Neural cell (in vitro differentiated cells): Measurements from ENCODE around the gene CHD2. TPM values are rescaled to one million over a fixed set of nuclear protein-coding genes. Genes with fewer than 3 reads are reported as not detected.

Experiments
- H2AFZ ChIP-seq: fragments of 200-600, 300-800 bp; sonication (generic), shearing (Covaris generic); 2 replicates; pipeline ENCODE4 v1.6.0; 2014; ENCODE audit warnings: low read depth, mild to moderate bottlenecking, antibody characterized with exemption, low read length, moderate library complexity
- H3F3A ChIP-seq: fragments of 200-600 bp; shearing (Covaris generic); 2 replicates; pipeline ENCODE4 v1.6.1; 2016; ENCODE audit warnings: mild to moderate bottlenecking, moderate library complexity, mixed read lengths, antibody characterized with exemption, low read length; ENCODE audit not compliant: insufficient read depth, poor library complexity, severe bottlenecking
- H3K27ac ChIP-seq: fragments of 200-600, 300-800 bp; sonication (generic), shearing (Covaris generic); 2 replicates; pipeline ENCODE4 v1.5.1; 2014; ENCODE audit warnings: mild to moderate bottlenecking, low read length, moderate library complexity
- H3K27me3 ChIP-seq: fragments of 300-800, 200-600 bp; sonication (generic), shearing (Covaris generic); 2 replicates; pipeline ENCODE4 v1.6.0; 2014; ENCODE audit warnings: mild to moderate bottlenecking, low read depth, low read length, moderate library complexity; ENCODE audit not compliant: insufficient read depth
- H3K36me3 ChIP-seq: fragments of 300-800, 200-600 bp; sonication (generic), shearing (Covaris generic); 2 replicates; pipeline ENCODE4 v1.5.1; 2014; ENCODE audit warnings: mild to moderate bottlenecking, antibody characterized with exemption, low read length, moderate library complexity; ENCODE audit not compliant: insufficient read depth
- H3K4me2 ChIP-seq: fragments of 300-800, 200-600 bp; sonication (generic), shearing (Covaris generic); 2 replicates; pipeline ENCODE4 v1.6.0; 2014; ENCODE audit warnings: mild to moderate bottlenecking, low read length
- H3K4me3 ChIP-seq: fragments of 300-800, 200-600 bp; sonication (generic), shearing (Covaris generic); 2 replicates; pipeline ENCODE4 v1.5.1; 2014; ENCODE audit warnings: mild to moderate bottlenecking, low read length, moderate library complexity
- H3K79me2 ChIP-seq: fragments of 200-600 bp; shearing (Covaris generic); replicated peaks from 2 replicates; pipeline ENCODE4 v1.6.0; 2014; ENCODE audit warnings: mild to moderate bottlenecking, low read length, moderate library complexity; ENCODE audit not compliant: insufficient read depth
- H3K9ac ChIP-seq: fragments of 300-800, 200-600 bp; sonication (generic), shearing (Covaris generic); 2 replicates; pipeline ENCODE4 v1.6.1; 2016; ENCODE audit warnings: mild to moderate bottlenecking, low read length, mixed read lengths
- H3K9me2 ChIP-seq: fragments of 200-600 bp; shearing (Covaris generic); 2 replicates; pipeline ENCODE4 v1.6.1; 2016; ENCODE audit warnings: mild to moderate bottlenecking, low read length, mixed read lengths; ENCODE audit not compliant: insufficient read depth
- H3K9me3 ChIP-seq: fragments of 200-600, 300-800 bp; sonication (generic), shearing (Covaris generic); 2 replicates; pipeline ENCODE4 v1.6.1; 2016; ENCODE audit warnings: mild to moderate bottlenecking, mixed run types, low read length, moderate library complexity, mixed read lengths
- H4K20me1 ChIP-seq: fragments of 200-600 bp; shearing (Covaris generic); 2 replicates; pipeline ENCODE4 v1.6.1; 2016; ENCODE audit warnings: mild to moderate bottlenecking, mixed run types; ENCODE audit not compliant: insufficient read depth
- CTCF ChIP-seq: fragments of 450-650 bp; IDR thresholded peaks from 2 replicates; pipeline ENCODE4 v1.5.1; 2014; ENCODE audit warnings: antibody characterized with exemption, mild to moderate bottlenecking, moderate library complexity; ENCODE audit not compliant: poor library complexity, severe bottlenecking
- EP300 ChIP-seq: fragments of 450-650 bp; conservative IDR thresholded peaks from 2 replicates; pipeline ENCODE4 v1.6.1; 2014; ENCODE audit warnings: antibody characterized with exemption, mild to moderate bottlenecking, moderate library complexity; ENCODE audit not compliant: poor library complexity, severe bottlenecking
- EZH2 ChIP-seq: fragments of 200-600, 300-800 bp; shearing (Covaris generic), sonication (generic); IDR thresholded peaks from 2 replicates; pipeline ENCODE4 v1.6.1; 2014; ENCODE audit warnings: antibody characterized with exemption, low read length, borderline replicate concordance, mild to moderate bottlenecking; ENCODE audit not compliant: insufficient read depth, poor library complexity, severe bottlenecking
- MXI1 ChIP-seq: fragments of 450-650 bp; conservative IDR thresholded peaks from 2 replicates; pipeline ENCODE4 v1.6.1; 2014; ENCODE audit warnings: antibody characterized with exemption, mild to moderate bottlenecking; ENCODE audit not compliant: poor library complexity, severe bottlenecking
- POLR2AphosphoS5 ChIP-seq: IDR thresholded peaks from 2 replicates; pipeline ENCODE4 v1.6.1; 2012
- RAD21 ChIP-seq: fragments of 450-650 bp; conservative IDR thresholded peaks from 2 replicates; pipeline ENCODE4 v1.6.1; 2014; ENCODE audit warnings: antibody characterized with exemption, mild to moderate bottlenecking, moderate library complexity
- REST ChIP-seq: IDR thresholded peaks from 2 replicates; pipeline ENCODE4 v1.6.1; 2012; ENCODE audit warnings: borderline replicate concordance
- SMC3 ChIP-seq: fragments of 450-650 bp; conservative IDR thresholded peaks from 2 replicates; pipeline ENCODE4 v1.6.1; 2014; ENCODE audit warnings: antibody characterized with exemption, mild to moderate bottlenecking, moderate library complexity; ENCODE audit not compliant: poor library complexity
- TAF1 ChIP-seq: IDR thresholded peaks from 2 replicates; pipeline ENCODE4 v1.6.1; 2012; ENCODE audit warnings: low read depth
- polyA plus RNA-seq: library from polyadenylated mRNA; depleted of rRNA; stranded (reverse); fragments of >200 nt; gene quantifications from 2 replicates; pipeline ENCODE4 v1.2.3, GENCODE V29; 2014

CHD2 gene
- polyA plus RNA-seq, 1 donor from 2014 or later = 113 TPM

GRCh38 chr15:92881802-92882696 lies 18.1 kb upstream of the CHD2 start:
- H3K9me3 ChIP-seq = no peaks in the 10 kb centered on the region
- H4K20me1 ChIP-seq = peaks cover 2% of the 10 kb centered on the region
- H3K27ac ChIP-seq = peak overlapping the region; percentile 98
- H3K27me3 ChIP-seq = no peaks in the 10 kb centered on the region
- H3K36me3 ChIP-seq = peaks cover 7% of the 10 kb centered on the region
- H3K4me2 ChIP-seq = peak overlapping the region; percentile 92
- peak overlapping the region; percentile 81 for H3K9ac ChIP-seq
- H3K9me2 ChIP-seq = no peaks in the 10 kb centered on the region
- H3F3A ChIP-seq = no peaks in the 10 kb centered on the region
- peak overlapping the region; percentile 64 for H3K4me3 ChIP-seq
- peak overlapping the region; percentile 23 for H2AFZ ChIP-seq
- TF ChIP-seq MXI1 (no peak), CTCF (no peak), RAD21 (peak; percentile 63), REST (peak; percentile 92), EZH2 (no peak), SMC3 (peak; percentile 74), TAF1 (peak; percentile 98), EP300 (peak; percentile 63), POLR2AphosphoS5 (peak; percentile 100)
- peaks cover 54% of the 10 kb centered on the region for H3K79me2 ChIP-seq

GRCh38 chr15:92882697-92883162 lies 17.4 kb upstream of the CHD2 start:
- TF ChIP-seq TAF1 = peak; percentile 97
- TF ChIP-seq SMC3 = no peak
- TF ChIP-seq POLR2AphosphoS5 = peak; percentile 99
- TF ChIP-seq CTCF = no peak
- TF ChIP-seq MXI1 = no peak
- no peak for TF ChIP-seq REST
- peak; percentile 2 for TF ChIP-seq EP300
- TF ChIP-seq EZH2 = no peak
- TF ChIP-seq RAD21 = no peak
- H3K27me3 ChIP-seq = no peaks in the 10 kb centered on the region
- peak overlapping the region; percentile 96 for H3K27ac ChIP-seq
- peak overlapping the region; percentile 71 for H3K4me3 ChIP-seq
- H2AFZ ChIP-seq = no peak overlapping the region
- peaks cover 2% of the 10 kb centered on the region for H4K20me1 ChIP-seq
- H3K36me3 ChIP-seq = peaks cover 7% of the 10 kb centered on the region
- H3K9me2 ChIP-seq = no peaks in the 10 kb centered on the region
- H3K9me3 ChIP-seq = no peaks in the 10 kb centered on the region
- H3K9ac ChIP-seq = peak overlapping the region; percentile 97
- H3K4me2 ChIP-seq = no peak overlapping the region
- H3K79me2 ChIP-seq = peaks cover 61% of the 10 kb centered on the region
- no peaks in the 10 kb centered on the region for H3F3A ChIP-seq
